SK-N-SH (cell line): ENCODE results near the gene MYO7A. TPM values are rescaled to one million over a fixed set of nuclear protein-coding genes. Genes with fewer than 3 reads are reported as not detected.

Experiments used
- EP300 ChIP-seq, 2 experiments: IDR thresholded peaks; 2 replicates each; pipeline versions ENCODE4 v1.4.0 to v1.6.1; 2012; ENCODE audit warnings: borderline replicate concordance in 1 of 2, low read depth in 1 of 2, low read length in 1 of 2
- EZH2phosphoT487 ChIP-seq: fragments of 200-600 bp; sonication (generic); IDR thresholded peaks from 2 replicates; pipeline ENCODE4 v1.6.1; 2017; ENCODE audit warnings: low read depth, mixed run types, mild to moderate bottlenecking, antibody characterized with exemption, moderate library complexity, borderline replicate concordance
- FOXJ3 ChIP-seq: sonication (generic); formaldehyde crosslinking; IDR thresholded peaks from 2 replicates; pipeline ENCODE4 v1.5.1; 2020; ENCODE audit warnings: mild to moderate bottlenecking, missing genetic modification reagents
- FOXM1 ChIP-seq: IDR thresholded peaks from 2 replicates; pipeline ENCODE4 v1.4.0; 2012; ENCODE audit warnings: low read depth, mild to moderate bottlenecking
- GABPA ChIP-seq: IDR thresholded peaks from 2 replicates; pipeline ENCODE4 v1.4.0; 2012; ENCODE audit warnings: low read depth, mild to moderate bottlenecking
- GATA2 ChIP-seq: sonication (generic); formaldehyde crosslinking; IDR thresholded peaks from 2 replicates; pipeline ENCODE4 v1.5.0; 2020; ENCODE audit warnings: mild to moderate bottlenecking, missing genetic modification reagents
- MEF2A ChIP-seq: IDR thresholded peaks from 2 replicates; pipeline ENCODE4 v1.4.0; 2012; ENCODE audit warnings: low read depth, borderline replicate concordance
- MXI1 ChIP-seq: IDR thresholded peaks from 2 replicates; pipeline ENCODE4 v1.6.1; 2012; ENCODE audit warnings: mild to moderate bottlenecking, low read depth, low read length, improper control_type of control experiment
- NRF1 ChIP-seq: IDR thresholded peaks from 2 replicates; pipeline ENCODE4 v1.6.1; 2012; ENCODE audit warnings: low read depth, mild to moderate bottlenecking, low read length
- RXRA ChIP-seq: IDR thresholded peaks from 2 replicates; pipeline ENCODE4 v1.4.0; 2012; ENCODE audit warnings: low read depth, mild to moderate bottlenecking, borderline replicate concordance
- TAF1 ChIP-seq: IDR thresholded peaks from 2 replicates; pipeline ENCODE4 v1.6.1; 2012; ENCODE audit warnings: low read depth, mild to moderate bottlenecking, low read length, moderate library complexity, borderline replicate concordance
- polyA plus RNA-seq, 3 experiments: library from polyadenylated mRNA; depleted of rRNA; stranded (reverse); fragments of >200 nt; gene quantifications; 2 replicates each; pipeline ENCODE4 v1.2.3, GENCODE V29; 2012
- TF ChIP-seq, protein P1 (sequence below): IDR thresholded peaks from 2 replicates; pipeline ENCODE4 v1.4.0; 2012; ENCODE audit warnings: low read depth, borderline replicate concordance
- TF ChIP-seq, protein P2 (sequence below): fragments of 150-350 bp; IDR thresholded peaks from 2 replicates; pipeline ENCODE4 v1.6.1; 2016; ENCODE audit warnings: mild to moderate bottlenecking, low read depth, low read length
- TF ChIP-seq, protein P3 (sequence below): IDR thresholded peaks from 2 replicates; pipeline ENCODE4; 2012
- TF ChIP-seq, protein P4 (sequence below): fragments of 200-600 bp; sonication (generic); IDR thresholded peaks from 2 replicates; pipeline ENCODE4 v1.6.1; 2017; ENCODE audit warnings: antibody characterized with exemption, mild to moderate bottlenecking, moderate library complexity
- TF ChIP-seq, protein P5 (sequence below): fragments of 150-350 bp; IDR thresholded peaks from 2 replicates; pipeline ENCODE4 v1.6.1; 2017; ENCODE audit warnings: antibody characterized with exemption, low read length, low read depth, borderline replicate concordance

MYO7A gene
- polyA plus RNA-seq, 1 of the 3 experiments (the other 2 are of a cell fraction), result 0.08 TPM

DNA sequence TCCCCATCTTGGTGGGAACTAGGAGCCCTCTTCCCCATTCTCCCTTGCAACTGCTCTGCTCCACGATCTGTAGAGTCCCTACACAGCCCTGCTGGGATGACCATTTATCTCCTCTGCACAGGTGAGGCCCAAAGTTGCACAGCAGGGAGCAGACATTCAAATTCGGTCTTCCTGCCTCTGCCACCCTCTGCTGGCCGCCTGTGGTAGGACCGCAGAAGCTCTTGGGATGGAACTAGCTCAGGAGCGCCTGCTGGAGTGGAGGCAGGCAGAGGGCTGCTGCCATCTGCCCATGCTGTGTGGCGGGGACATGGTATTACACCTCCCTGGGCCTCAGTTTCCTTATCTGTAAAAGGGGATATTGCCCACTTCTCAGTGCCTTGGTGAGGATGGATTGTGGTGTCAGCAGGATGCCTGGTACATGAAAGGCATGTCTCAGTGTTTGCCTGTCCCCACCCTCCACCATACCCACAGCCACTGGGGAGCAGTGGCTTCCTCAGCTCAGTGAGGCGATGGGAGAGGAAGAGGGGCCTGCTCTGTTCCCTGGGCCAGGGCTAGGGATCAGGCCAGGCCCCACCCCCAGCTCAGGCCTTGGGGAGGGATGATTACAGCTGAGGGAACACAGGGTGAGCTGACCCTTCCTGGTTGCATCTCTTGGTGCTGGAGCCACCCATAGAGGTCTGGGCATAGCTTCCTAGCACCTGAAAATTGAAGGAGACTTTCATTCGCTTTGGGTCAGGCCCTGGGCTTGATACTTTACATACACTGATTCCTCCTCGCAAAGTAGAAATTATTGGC, 36.7 kb upstream of the MYO7A start (continued):
- TF ChIP-seq, protein P1, sequence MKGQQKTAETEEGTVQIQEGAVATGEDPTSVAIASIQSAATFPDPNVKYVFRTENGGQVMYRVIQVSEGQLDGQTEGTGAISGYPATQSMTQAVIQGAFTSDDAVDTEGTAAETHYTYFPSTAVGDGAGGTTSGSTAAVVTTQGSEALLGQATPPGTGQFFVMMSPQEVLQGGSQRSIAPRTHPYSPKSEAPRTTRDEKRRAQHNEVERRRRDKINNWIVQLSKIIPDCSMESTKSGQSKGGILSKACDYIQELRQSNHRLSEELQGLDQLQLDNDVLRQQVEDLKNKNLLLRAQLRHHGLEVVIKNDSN, result no peak
- TF ChIP-seq FOXJ3 (CRISPR knock-in tag) (no peak), EP300 (IDR thresholded peaks at IDR 0.05; ENCODE audit: borderline replicate concordance in 1 of 2, low read depth in 1 of 2, low read length in 1 of 2) (no peak), FOXM1 (no peak), NRF1 (no peak; the same call in 1 of the 2 replicates), MEF2A (no peak), RXRA (no peak), TAF1 (no peak), GATA2 (CRISPR knock-in tag) (no peak), GABPA (no peak), MXI1 (no peak), EZH2phosphoT487 (no peak)
- TF ChIP-seq, protein P2, sequence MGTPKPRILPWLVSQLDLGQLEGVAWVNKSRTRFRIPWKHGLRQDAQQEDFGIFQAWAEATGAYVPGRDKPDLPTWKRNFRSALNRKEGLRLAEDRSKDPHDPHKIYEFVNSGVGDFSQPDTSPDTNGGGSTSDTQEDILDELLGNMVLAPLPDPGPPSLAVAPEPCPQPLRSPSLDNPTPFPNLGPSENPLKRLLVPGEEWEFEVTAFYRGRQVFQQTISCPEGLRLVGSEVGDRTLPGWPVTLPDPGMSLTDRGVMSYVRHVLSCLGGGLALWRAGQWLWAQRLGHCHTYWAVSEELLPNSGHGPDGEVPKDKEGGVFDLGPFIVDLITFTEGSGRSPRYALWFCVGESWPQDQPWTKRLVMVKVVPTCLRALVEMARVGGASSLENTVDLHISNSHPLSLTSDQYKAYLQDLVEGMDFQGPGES, result no peak
- TF ChIP-seq, protein P3, sequence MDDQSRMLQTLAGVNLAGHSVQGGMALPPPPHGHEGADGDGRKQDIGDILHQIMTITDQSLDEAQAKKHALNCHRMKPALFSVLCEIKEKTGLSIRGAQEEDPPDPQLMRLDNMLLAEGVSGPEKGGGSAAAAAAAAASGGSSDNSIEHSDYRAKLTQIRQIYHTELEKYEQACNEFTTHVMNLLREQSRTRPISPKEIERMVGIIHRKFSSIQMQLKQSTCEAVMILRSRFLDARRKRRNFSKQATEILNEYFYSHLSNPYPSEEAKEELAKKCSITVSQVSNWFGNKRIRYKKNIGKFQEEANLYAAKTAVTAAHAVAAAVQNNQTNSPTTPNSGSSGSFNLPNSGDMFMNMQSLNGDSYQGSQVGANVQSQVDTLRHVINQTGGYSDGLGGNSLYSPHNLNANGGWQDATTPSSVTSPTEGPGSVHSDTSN, result no peak
- TF ChIP-seq, protein P4, sequence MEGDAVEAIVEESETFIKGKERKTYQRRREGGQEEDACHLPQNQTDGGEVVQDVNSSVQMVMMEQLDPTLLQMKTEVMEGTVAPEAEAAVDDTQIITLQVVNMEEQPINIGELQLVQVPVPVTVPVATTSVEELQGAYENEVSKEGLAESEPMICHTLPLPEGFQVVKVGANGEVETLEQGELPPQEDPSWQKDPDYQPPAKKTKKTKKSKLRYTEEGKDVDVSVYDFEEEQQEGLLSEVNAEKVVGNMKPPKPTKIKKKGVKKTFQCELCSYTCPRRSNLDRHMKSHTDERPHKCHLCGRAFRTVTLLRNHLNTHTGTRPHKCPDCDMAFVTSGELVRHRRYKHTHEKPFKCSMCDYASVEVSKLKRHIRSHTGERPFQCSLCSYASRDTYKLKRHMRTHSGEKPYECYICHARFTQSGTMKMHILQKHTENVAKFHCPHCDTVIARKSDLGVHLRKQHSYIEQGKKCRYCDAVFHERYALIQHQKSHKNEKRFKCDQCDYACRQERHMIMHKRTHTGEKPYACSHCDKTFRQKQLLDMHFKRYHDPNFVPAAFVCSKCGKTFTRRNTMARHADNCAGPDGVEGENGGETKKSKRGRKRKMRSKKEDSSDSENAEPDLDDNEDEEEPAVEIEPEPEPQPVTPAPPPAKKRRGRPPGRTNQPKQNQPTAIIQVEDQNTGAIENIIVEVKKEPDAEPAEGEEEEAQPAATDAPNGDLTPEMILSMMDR, result peak; percentile 89
- TF ChIP-seq, protein P5, sequence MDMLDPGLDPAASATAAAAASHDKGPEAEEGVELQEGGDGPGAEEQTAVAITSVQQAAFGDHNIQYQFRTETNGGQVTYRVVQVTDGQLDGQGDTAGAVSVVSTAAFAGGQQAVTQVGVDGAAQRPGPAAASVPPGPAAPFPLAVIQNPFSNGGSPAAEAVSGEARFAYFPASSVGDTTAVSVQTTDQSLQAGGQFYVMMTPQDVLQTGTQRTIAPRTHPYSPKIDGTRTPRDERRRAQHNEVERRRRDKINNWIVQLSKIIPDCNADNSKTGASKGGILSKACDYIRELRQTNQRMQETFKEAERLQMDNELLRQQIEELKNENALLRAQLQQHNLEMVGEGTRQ, result no peak
